Stimulated activated CD8-positive, alpha-beta memory T cell treated with anti-CD3 and anti-CD28 coated beads, Interleukin-15, amount 100 ng/mL, for 4 hours (primary cell): Measurements from ENCODE around the gene BCL2.
"Not testable (repeated sequence)": the region's sequence is repeated elsewhere in the genome, so short reads cannot be mapped to it uniquely, and the experiment has no call there.

Experiments
- DNase-seq, 2 donors: peaks; one replicate each; pipeline ENCODE4 v3.0.0-alpha.2; 2020; ENCODE audit warnings: low read depth in 2 of 2

Gene BCL2

GRCh38 chr18:63319383-63320122 lies at the start of gene BCL2:
Gene BCL2 (minus strand): TSS chr18:63319769.
- peak in 1 of 2 donors; percentile 75 for DNase-seq

GRCh38 chr18:63368611-63369010 lies 49.0 kb upstream of the BCL2 start:
- no peak for DNase-seq

DNA sequence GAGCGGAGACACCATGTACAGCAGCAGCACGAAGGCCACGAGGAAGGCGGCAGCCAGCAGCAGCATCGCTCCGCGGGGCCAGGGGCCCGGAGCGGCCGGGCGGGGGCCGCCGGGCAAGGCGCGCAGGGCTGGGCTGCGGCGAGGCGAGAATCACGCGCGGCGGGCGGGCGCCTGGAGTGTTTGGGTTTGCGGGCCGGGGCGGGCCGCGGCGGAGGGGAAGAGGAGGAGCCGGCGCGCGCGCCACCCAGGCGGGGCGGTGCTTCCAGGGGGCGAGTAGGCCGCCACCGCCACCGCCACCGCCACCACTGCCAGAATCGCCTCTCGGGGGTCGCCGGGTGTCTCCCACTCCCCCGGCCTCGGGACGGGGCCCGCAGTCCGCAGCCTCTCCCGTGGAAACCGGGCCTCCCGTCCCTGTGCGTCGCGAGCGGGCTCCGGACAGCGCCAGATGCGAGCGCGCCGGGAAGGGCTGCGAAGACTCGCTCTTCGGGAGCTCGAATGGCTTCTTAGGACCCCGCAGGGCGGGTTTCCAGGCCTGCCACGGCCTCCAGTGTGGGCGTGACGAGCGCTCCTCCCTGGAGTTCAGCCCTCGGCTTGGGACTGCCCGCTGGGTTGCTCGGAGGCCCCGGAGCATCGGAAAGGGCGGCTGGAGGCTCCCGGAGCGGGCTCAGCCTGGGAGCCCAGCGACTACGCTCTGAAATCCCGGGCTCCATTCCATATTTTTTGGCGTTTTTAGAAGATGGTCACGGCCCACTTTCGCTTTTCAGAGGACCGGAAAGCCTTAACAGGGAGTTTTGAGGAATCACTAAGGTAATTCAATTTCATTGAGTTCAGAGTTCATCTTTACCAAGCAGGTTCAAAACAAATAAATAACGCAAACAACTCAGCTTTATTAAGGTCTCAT lies 47.7 kb upstream of the BCL2 start, which contains the start of gene KDSR:
KDSR (minus strand) TSS at position 154 of the 901 bp plus-strand sequence; CDS start at position 66, 88 bp downstream.
- peak; percentile 48 to 67 for DNase-seq

DNA sequence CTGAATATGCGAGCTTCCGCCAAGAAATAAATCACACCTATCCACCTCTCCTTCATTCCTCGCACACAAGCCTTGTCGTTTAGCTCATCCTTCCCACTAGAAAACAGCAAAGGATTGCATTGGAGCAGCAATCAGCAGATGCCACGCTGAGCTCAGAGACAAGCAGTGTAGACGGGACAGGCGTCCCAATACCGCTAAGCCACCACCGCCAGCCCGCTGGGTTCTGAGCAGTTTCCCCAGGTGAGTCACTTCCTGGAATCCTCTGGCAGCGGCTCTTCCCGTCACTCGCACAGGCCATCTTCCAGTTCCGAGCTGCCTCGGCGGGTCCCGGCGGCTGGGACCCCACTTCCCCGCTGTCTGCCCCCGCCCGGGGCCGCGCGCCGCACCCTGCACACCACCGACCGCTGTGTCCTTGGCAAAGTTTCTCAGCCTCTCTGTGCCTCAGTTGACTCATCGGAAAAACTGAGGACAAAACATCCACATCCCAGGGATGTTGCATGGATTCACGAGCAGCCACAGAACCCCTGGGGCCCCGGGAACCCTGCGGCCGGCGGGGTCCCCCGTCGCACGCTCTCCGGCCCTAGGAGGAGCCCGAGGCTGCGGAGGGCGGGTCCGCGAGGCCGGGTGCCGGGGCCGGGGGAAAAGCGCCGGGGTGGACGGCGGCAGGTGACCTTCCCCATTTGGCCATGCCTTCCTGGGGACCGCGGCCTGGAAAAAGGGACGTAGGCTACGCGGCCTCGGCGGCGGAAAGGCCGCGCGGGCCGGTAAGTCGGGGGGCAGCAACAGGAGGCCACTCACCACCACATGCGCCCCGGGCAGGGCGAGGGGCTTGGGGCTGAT lies 46.9 kb upstream of the BCL2 start:
- DNase-seq, result peak; percentile 38 to 50

DNA sequence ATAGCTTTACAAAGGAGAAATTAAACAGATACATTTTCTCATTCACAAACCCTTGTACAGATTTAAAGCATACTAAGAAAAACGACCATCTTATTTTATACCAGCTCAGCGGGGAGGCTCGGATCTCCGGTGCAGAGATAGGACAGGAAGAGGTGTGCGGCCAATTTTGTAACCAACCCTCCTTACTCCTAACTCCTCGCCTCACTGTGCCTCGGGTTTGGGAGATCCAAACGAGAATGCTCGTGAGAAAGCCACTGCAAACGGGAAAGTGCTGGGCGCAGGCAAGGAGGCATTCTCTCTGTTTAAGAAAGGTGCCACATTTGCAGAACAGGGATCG lies 46.3 kb upstream of the BCL2 start:
- no peak for DNase-seq

GRCh38 chr18:63363951-63364350 lies 44.4 kb upstream of the BCL2 start:
- peak in 1 of 2 donors; percentile 22 for DNase-seq

DNA sequence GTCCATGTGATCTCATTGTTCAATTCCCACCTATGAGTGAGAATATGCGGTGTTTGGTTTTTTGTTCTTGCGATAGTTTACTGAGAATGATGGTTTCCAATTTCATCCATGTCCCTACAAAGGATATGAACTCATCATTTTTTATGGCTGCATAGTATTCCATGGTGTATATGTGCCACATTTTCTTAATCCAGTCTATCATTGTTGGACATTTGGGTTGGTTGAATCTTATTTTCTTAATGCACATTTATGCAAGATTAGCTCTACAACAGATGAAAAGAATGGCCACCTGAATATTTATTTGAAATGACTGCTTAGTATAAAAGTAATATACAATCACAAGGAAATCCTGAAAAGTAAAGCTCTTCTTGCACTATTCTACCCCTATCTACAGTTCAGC lies 43.9 kb upstream of the BCL2 start:
- not testable (repeated sequence) for DNase-seq

DNA sequence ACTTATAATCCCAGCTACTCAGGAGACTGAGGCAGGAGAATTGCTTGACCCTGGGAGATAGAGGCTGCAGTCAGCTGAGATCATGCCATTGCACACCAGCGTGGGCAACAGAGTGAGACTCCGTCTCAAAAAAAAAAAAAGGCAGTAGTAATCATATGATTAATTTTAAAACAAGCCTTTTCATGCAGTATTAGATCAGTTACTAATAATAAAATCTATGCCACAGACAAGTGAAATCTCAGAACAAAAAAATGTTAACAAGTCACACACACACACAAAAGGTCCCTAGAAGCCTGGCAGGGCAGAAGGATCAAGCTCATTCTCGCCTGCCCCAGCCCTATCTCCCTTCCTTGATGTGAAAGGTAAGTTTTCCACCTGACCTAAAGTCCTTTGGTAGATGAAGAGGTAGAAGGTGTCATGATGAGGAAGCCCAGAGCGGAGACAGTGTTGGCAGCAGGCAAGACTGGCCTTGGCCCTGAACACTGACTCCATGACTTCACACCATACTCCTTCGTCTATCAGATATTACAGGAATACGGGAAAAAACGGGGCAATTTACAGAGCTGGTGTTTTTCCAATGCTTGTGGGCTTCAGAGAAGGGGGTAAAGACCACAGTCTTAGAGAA lies 36.8 kb upstream of the BCL2 start:
- DNase-seq, result no peak

DNA sequence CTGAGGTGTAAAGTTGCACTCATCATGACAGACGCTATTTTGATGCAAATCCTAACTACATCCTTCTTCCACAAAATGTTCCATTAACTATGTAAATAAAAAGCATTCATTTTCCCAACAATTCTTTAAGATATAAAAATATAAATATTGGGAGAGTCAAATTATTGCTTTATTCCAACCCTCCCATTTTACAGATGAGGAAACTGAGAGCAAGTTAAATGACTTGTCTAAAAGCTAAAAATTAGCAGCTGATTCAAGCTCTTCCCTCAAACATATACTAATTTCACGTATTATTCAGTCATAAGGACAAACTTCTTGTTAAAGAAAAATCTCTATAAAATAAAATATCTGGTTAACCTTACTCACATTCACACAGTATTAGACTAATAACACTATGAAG lies 30.7 kb upstream of the BCL2 start:
- DNase-seq, result no peak

DNA sequence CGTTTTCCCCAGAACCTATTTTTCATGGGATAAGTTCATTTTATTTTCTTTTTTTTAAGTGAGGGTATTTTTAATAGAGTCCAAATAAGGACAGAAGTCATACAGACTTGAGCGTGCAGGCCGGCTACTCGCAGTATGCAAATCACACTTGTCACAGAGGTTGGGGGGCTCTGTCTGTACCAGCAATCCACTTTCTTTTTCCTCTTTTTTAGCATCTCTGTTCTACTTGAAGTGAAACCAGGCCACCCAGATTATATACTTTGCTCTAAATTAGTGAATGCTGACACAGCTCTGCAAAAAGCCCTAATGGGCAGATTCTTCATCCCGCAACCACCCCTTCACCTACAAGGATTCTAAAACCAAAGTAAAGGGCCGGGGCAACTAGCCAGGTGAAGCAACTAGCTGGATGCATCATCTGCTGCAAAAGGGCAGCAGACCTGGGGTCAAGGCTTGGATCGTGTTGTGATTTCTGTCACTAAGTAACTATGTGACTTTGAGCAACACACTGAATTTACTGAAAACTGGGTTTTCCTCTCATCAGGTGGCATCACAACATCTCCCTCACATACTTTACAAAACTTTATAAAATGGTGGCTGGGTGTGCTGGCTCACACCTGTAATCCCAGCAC lies 29.1 kb upstream of the BCL2 start:
- DNase-seq, result no peak

DNA sequence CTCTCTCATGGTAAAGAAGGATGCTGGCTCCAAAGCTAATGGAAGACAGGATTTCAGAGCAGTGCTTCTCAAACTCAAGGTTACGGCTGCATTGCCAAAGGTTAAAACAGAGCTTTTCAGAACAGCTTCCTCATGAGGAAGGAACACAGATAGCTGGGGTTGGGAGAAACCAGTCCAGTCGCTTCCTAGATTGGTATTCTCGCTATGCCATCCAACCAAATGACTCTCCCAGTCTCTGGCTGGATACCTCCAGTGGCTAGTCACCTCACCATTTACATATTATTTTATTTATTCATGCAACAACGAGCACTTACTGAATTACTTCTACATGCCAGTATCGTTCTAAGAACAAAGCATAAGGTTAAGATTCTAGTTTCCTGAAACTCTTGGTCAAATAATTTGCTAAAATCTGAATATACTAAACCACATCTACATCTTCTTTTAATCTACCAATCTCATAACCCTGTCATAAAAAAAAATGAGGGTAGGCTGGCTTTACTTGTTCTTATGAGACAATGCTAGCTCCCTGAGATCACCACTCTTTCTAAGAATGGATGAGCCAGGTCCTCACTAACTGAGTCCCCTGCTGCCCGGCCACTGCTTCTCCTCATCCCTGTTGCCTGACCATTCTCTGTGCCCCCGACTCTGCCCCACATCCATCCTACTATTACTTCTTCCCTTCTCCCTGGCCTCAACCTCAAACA lies 27.1 kb upstream of the BCL2 start:
- no peak for DNase-seq

GRCh38 chr18:63346031-63346430 lies 26.5 kb upstream of the BCL2 start:
- no peak for DNase-seq

DNA sequence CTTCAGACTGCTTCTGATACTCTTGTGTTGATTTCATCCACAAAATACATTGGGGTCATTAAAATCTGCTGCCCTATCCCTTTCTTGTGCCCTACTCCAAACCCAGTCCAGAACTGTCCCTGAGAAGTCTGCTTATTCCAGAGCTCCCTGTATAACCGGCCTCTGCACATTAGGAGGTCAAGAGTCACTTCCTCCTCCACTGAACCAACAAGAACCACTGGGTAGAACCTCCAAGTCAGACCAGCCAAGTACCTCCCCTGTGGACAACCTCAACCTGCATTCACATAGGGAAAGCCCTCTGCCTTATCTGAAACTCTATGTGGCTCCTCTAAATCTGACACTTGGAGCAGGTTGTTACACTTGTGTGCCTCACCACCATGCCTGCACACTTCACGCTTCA lies 25.3 kb upstream of the BCL2 start:
- no peak for DNase-seq

- no peak for DNase-seq
These were observed 24.7 kb upstream of the BCL2 start for GRCh38 chr18:63344263-63344662.

DNA sequence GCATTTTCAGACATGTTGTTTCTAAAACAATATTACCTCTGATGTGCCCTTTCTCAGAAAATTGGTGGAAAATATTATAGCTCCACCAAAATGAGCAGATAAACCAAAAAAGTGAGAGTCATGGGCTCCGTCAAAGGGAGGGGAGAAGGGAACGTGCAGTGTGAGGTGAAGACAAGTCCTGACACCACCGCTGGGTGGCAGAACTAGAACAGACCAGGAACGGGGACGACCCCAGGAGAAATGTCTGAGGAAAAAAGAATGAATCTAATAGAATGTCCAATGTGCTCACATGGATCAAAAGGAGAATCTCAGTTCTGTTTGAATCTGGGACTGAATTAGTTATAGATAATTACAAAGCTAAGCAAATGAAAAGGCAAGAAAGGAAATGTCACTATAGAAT lies 22.6 kb upstream of the BCL2 start:
- DNase-seq, result no peak

DNA sequence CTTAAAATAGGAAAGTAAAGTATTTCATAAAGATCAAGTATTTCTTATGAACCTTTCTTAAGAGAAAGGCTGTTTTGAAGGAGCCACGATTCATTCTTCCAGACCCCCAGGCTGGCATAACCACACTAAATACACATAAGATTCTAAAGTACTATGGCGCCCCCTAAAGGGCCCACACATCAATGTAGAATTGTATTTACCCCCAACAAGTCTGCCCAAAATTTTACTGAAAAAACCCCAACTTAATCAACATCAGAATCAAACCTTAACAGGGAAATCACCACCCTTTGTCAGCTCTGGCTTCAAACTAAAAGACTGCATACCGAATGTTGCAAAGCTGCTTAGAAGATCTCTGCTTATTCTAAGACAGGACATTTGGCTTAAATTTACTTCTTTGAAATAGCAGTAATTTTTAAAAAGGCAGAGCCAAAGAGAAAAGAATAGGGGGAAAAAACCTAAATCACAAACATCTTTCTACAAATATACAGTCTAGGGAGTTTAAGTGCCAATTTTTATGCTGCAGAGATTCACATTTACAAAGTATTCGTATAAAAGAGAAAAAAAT lies 20.4 kb upstream of the BCL2 start:
- no peak for DNase-seq

DNA sequence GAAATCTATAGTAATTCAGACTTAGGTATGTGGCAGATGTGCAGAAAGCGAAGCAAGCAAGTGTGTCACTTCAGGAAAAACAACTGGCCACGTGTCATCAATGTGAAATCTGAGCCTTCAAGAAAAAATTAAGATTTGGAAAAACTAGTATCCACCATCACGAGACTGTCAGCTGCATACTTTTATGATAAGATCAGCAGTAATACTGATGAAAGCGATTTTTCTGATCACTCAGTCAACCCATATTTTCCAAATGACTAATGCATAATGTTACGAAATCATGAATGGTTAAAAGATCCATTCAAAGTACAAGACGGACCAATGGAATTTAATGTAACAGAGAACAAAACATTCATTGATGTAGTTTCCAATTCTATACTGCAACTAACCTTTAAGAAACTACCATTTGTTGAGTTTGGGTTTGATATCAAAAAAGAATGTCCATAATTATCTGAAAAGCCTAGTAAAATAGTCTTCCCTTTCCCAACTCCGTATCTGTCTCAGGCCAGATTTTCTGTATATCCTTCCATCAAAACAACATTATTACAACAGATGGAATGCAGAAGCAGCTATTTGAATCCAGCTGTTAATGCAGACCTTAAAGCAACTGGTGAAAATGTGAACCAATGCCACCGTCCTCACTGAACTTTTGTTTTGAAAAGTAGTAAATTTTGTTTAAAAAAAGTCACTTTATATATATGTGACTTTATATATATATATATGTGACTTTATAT lies 17.0 kb upstream of the BCL2 start:
- DNase-seq, result no peak

DNA sequence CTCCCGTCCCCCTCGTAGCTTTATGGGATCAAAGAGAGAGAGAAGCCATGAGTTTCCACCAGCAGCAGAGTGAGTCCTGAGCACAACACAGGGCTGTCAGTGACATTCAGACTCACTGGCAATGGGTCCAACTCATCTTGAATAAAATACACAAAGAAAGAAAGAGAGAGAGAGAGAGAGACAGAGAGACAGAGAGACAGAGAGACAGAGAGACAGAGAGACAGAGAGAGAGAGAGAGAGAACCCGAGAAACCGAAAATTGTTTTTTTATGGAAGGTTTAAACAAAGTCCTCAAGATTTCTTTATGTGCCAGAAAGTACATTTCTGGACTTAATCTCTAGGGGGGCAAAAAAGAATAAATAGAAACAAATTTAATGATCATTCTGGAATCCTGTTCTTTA lies 11.5 kb upstream of the BCL2 start:
- no peak for DNase-seq

DNA sequence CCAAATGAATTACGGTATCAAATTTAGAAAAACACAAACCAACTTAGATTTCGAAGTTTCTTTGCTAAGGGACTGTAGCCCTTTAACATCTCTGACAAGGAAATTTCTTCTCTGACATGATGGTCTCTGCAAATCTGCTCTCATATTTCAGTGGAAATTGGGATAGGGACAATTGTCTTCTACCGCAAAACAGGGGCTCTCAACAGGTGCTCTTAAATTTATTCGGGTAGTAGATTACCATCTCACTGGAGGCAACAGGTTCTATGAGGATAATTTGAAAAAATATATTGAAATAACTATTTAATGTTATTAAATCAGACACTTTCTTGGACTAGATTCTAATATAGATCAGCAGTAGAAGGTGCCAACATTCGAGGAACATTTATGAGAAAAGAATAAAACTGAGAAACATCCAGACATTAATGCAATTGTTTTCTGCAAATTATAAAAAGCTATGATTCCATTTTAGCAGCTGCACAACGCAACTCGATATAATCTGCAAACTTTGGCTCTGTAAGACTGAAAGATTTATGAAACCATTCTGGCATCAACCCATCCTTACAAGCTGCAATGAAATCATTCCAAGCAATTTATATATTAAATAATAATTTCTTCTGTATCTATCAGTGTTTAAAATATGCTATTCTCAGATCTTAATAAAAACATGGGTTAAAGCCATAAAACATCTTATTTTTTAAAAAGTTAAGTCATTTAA lies 10.0 kb upstream of the BCL2 start:
- no peak for DNase-seq
